Trophoblast cell (in vitro differentiated cells and primary cell): Measurements from ENCODE around the gene ATP9B.
"Not testable (repeated sequence)": the region's sequence is repeated elsewhere in the genome, so short reads cannot be mapped to it uniquely, and the experiment has no call there.

Source experiments
- DNase-seq, 2 donors: peaks; one replicate each; pipeline ENCODE4 v3.0.0-alpha.2; 2016
- H2AFZ ChIP-seq: 2 replicates; pipeline ENCODE4 v1.6.1; 2013; ENCODE audit warnings: low read length, moderate library complexity, mild to moderate bottlenecking; ENCODE audit not compliant: insufficient read depth, poor library complexity
- H2AK5ac ChIP-seq: 2 replicates; pipeline ENCODE4 v1.6.1; 2013; ENCODE audit warnings: mild to moderate bottlenecking, low read length
- H2BK120ac ChIP-seq: 2 replicates; pipeline ENCODE4 v1.6.1; 2013; ENCODE audit warnings: low read length, mild to moderate bottlenecking, moderate library complexity; ENCODE audit not compliant: insufficient read depth, poor library complexity
- H2BK12ac ChIP-seq: 2 replicates; pipeline ENCODE4 v1.6.1; 2013; ENCODE audit warnings: mild to moderate bottlenecking, low read length, moderate library complexity
- H2BK5ac ChIP-seq: 2 replicates; pipeline ENCODE4 v1.6.1; 2013; ENCODE audit warnings: low read length, low read depth, moderate library complexity, mild to moderate bottlenecking; ENCODE audit not compliant: poor library complexity
- H3K14ac ChIP-seq: 2 replicates; pipeline ENCODE4 v1.6.1; 2013; ENCODE audit warnings: mild to moderate bottlenecking, low read length
- H3K18ac ChIP-seq: 2 replicates; pipeline ENCODE4 v1.6.1; 2013; ENCODE audit warnings: mild to moderate bottlenecking, low read length
- H3K23ac ChIP-seq: 2 replicates; pipeline ENCODE4 v1.6.1; 2013; ENCODE audit warnings: low read length
- H3K27ac ChIP-seq: 2 replicates; pipeline ENCODE4 v1.5.1; 2013; ENCODE audit warnings: low read depth, mild to moderate bottlenecking, inconsistent platforms, low read length, moderate library complexity
- H3K27me3 ChIP-seq: 2 replicates; pipeline ENCODE4 v1.6.1; 2013; ENCODE audit warnings: inconsistent platforms, mild to moderate bottlenecking, low read length, moderate library complexity; ENCODE audit not compliant: insufficient read depth
- H3K36me3 ChIP-seq, 2 experiments: 1 replicate in 1 of 2; 2 replicates in 1 of 2; pipeline ENCODE4 v1.6.1; 2013; ENCODE audit warnings: low read length in 2 of 2, mild to moderate bottlenecking in 2 of 2, moderate library complexity in 1 of 2; ENCODE audit not compliant: insufficient read depth in 2 of 2, control insufficient read depth in 1 of 2
- H3K4ac ChIP-seq: 2 replicates; pipeline ENCODE4 v1.6.1; 2013; ENCODE audit warnings: low read depth, mild to moderate bottlenecking, low read length, moderate library complexity
- H3K4me1 ChIP-seq, 2 experiments: 1 replicate in 1 of 2; 2 replicates in 1 of 2; pipeline ENCODE4 v1.6.1; 2013; ENCODE audit warnings: low read length in 2 of 2, mild to moderate bottlenecking in 2 of 2, moderate library complexity in 1 of 2; ENCODE audit not compliant: insufficient read depth in 2 of 2, control insufficient read depth in 1 of 2
- H3K4me2 ChIP-seq: 2 replicates; pipeline ENCODE4 v1.6.1; 2013; ENCODE audit warnings: inconsistent platforms, mild to moderate bottlenecking, low read length, moderate library complexity
- H3K4me3 ChIP-seq: 2 replicates; pipeline ENCODE4 v1.5.1; 2013; ENCODE audit warnings: mild to moderate bottlenecking, low read depth, low read length, inconsistent platforms
- H3K79me1 ChIP-seq: one replicate; pipeline ENCODE4 v1.6.1; 2013; ENCODE audit warnings: low read length
- H3K79me2 ChIP-seq: 2 replicates; pipeline ENCODE4 v1.6.1; 2013; ENCODE audit warnings: low read length, mild to moderate bottlenecking; ENCODE audit not compliant: control insufficient read depth, insufficient read depth, poor library complexity
- H3K9ac ChIP-seq: 2 replicates; pipeline ENCODE4 v1.6.1; 2013; ENCODE audit warnings: mild to moderate bottlenecking, low read length
- H3K9me3 ChIP-seq: 2 replicates; pipeline ENCODE4 v1.6.1; 2013; ENCODE audit warnings: low read depth, mild to moderate bottlenecking, control low read depth, inconsistent platforms, low read length; ENCODE audit not compliant: insufficient read depth
- H4K12ac ChIP-seq: 2 replicates; pipeline ENCODE4 v1.6.1; 2013; ENCODE audit warnings: low read depth, mild to moderate bottlenecking, low read length, moderate library complexity
- H4K8ac ChIP-seq: 2 replicates; pipeline ENCODE4 v1.6.1; 2013; ENCODE audit warnings: low read depth, mild to moderate bottlenecking, low read length, moderate library complexity
- H4K91ac ChIP-seq: one replicate; pipeline ENCODE4 v1.6.1; 2013; ENCODE audit warnings: low read depth, mild to moderate bottlenecking, low read length, moderate library complexity
- WGBS: extraction: QIAGEN DNeasy Blood & Tissue Kit; methylation state at CpG from one replicate; pipeline ENCODE4 v1.1.7; 2013; ENCODE audit warnings: missing lambda C conversion rate; ENCODE audit not compliant: insufficient read length, insufficient coverage; ENCODE audit errors: extremely low coverage; 5-methylcytosine and 5-hydroxymethylcytosine counted together

ATP9B gene

GRCh38 chr18:79166702-79167101 is 97.5 kb downstream of the ATP9B start:
- H3K23ac ChIP-seq = no peak overlapping the region
- peaks cover 9 to 18% of the 10 kb centered on the region in 2 experiments for H3K36me3 ChIP-seq
- H3K4me1 ChIP-seq = no peaks in the 10 kb centered on the region
- no peak overlapping the region for H4K91ac ChIP-seq
- H3K4me2 ChIP-seq = no peak overlapping the region
- no peak for DNase-seq
- no peak overlapping the region for H2BK12ac ChIP-seq
- no peak overlapping the region for H3K4ac ChIP-seq
- H4K8ac ChIP-seq = no peak overlapping the region
- H4K12ac ChIP-seq = no peak overlapping the region
- H2AK5ac ChIP-seq = no peak overlapping the region
- no peak overlapping the region for H3K9ac ChIP-seq
- WGBS = no CpG with 5 or more reads among the region's 13 CpGs
- no peak overlapping the region for H3K27ac ChIP-seq
- no peak overlapping the region for H3K4me3 ChIP-seq
- no peak overlapping the region for H2BK120ac ChIP-seq
- no peak overlapping the region for H2BK5ac ChIP-seq
- H3K79me1 ChIP-seq = no peaks in the 10 kb centered on the region
- H3K27me3 ChIP-seq = no peaks in the 10 kb centered on the region
- H3K18ac ChIP-seq = no peak overlapping the region
- H3K9me3 ChIP-seq = peaks cover 4% of the 10 kb centered on the region
- H3K14ac ChIP-seq = no peak overlapping the region
- H2AFZ ChIP-seq = no peak overlapping the region
- no peaks in the 10 kb centered on the region for H3K79me2 ChIP-seq

GRCh38 chr18:79167526-79168190 is 98.5 kb downstream of the ATP9B start:
- Histone ChIP-seq H3K18ac (no peak overlapping the region), H2BK12ac (no peak overlapping the region), H3K9me3 (peaks cover 6% of the 10 kb centered on the region), H4K12ac (no peak overlapping the region), H3K23ac (no peak overlapping the region), H3K9ac (no peak overlapping the region), H3K79me2 (no peaks in the 10 kb centered on the region), H4K8ac (no peak overlapping the region), H2BK120ac (no peak overlapping the region), H3K4me2 (no peak overlapping the region), H2BK5ac (no peak overlapping the region), H3K4me1 (no peaks in the 10 kb centered on the region), H3K27me3 (no peaks in the 10 kb centered on the region), H2AFZ (no peak overlapping the region), H3K4ac (no peak overlapping the region), H3K27ac (no peak overlapping the region), H3K4me3 (no peak overlapping the region), H4K91ac (no peak overlapping the region), H3K79me1 (no peaks in the 10 kb centered on the region), H2AK5ac (no peak overlapping the region), H3K36me3 (peaks cover 9 to 18% of the 10 kb centered on the region in 2 experiments), H3K14ac (no peak overlapping the region)
- no CpG with 5 or more reads among the region's 18 CpGs for WGBS
- no peak for DNase-seq

GRCh38 chr18:79169958-79170555 is 100.9 kb downstream of the ATP9B start:
- WGBS = no CpG with 5 or more reads among the region's 8 CpGs
- no peak overlapping the region for H2AFZ ChIP-seq
- H3K27me3 ChIP-seq = no peaks in the 10 kb centered on the region
- H3K9ac ChIP-seq = no peak overlapping the region
- no peaks in the 10 kb centered on the region for H3K79me2 ChIP-seq
- no peak overlapping the region for H3K4ac ChIP-seq
- no peaks in the 10 kb centered on the region for H3K79me1 ChIP-seq
- no peak overlapping the region for H3K4me3 ChIP-seq
- no peak overlapping the region for H2BK120ac ChIP-seq
- no peak overlapping the region for H2BK5ac ChIP-seq
- no peak overlapping the region for H4K91ac ChIP-seq
- H2AK5ac ChIP-seq = no peak overlapping the region
- H3K27ac ChIP-seq = no peak overlapping the region
- DNase-seq = no peak
- H3K36me3 ChIP-seq = peaks cover 9 to 18% of the 10 kb centered on the region in 2 experiments
- H3K9me3 ChIP-seq = peaks cover 6% of the 10 kb centered on the region
- H3K14ac ChIP-seq = no peak overlapping the region
- no peak overlapping the region for H4K12ac ChIP-seq
- no peak overlapping the region for H2BK12ac ChIP-seq
- no peak overlapping the region for H3K4me2 ChIP-seq
- H3K4me1 ChIP-seq = no peaks in the 10 kb centered on the region
- no peak overlapping the region for H3K23ac ChIP-seq
- H3K18ac ChIP-seq = no peak overlapping the region
- no peak overlapping the region for H4K8ac ChIP-seq

- not testable (repeated sequence) for H2BK12ac ChIP-seq, H2AK5ac ChIP-seq, H3K4me2 ChIP-seq, H3K9ac ChIP-seq, H3K4me1 ChIP-seq, H3K27me3 ChIP-seq, H3K36me3 ChIP-seq, DNase-seq, H4K91ac ChIP-seq, H3K23ac ChIP-seq, H3K9me3 ChIP-seq, H3K14ac ChIP-seq, H4K12ac ChIP-seq, H3K79me1 ChIP-seq, H3K4me3 ChIP-seq, H4K8ac ChIP-seq, H3K27ac ChIP-seq, H2AFZ ChIP-seq, H3K4ac ChIP-seq, H2BK120ac ChIP-seq, H3K79me2 ChIP-seq, H2BK5ac ChIP-seq, H3K18ac ChIP-seq
- no CpG with 5 or more reads among the region's 27 CpGs for WGBS
Measured at GRCh38 chr18:79172331-79172730, 103.1 kb downstream of the ATP9B start.
